Keratinocyte (primary cell): Measurements from ENCODE around the gene ADAD2.

Experiments
- CTCF ChIP-seq, 3 experiments: IDR thresholded peaks in 1 of 3; conservative IDR thresholded peaks in 1 of 3; optimal IDR thresholded peaks in 1 of 3; 2 replicates in 2 of 3; 3 replicates in 1 of 3; pipeline versions ENCODE3 to v1.5.1; 2011; ENCODE audit warnings: low read length in 3 of 3, mild to moderate bottlenecking in 3 of 3, moderate library complexity in 2 of 3, control low read depth in 1 of 3, inconsistent platforms in 1 of 3; ENCODE audit not compliant: insufficient read depth in 2 of 3; ENCODE audit errors: extremely low read depth in 1 of 3
- EZH2 ChIP-seq: IDR thresholded peaks from one replicate; pipeline ENCODE4 v1.6.1; 2012; ENCODE audit warnings: inconsistent platforms, mild to moderate bottlenecking, low read length, moderate library complexity

- TF ChIP-seq EZH2 (no peak), CTCF (optimal IDR thresholded peaks at IDR 0.05 in 1 of 3, IDR thresholded peaks at IDR 0.05 in 1 of 3, conservative IDR thresholded peaks at IDR 0.05 in 1 of 3; ENCODE audit: extremely low read depth in 1 of 3, insufficient read depth in 2 of 3, low read length in 3 of 3) (peak; percentile 5 to 44 (median 20))
These were observed 46.6 kb upstream of the ADAD2 start for GRCh38 chr16:84144209-84144858.
